ENCODE results near the gene STAM. TPM values are rescaled to one million over a fixed set of nuclear protein-coding genes. Genes with fewer than 3 reads are reported as not detected.

Gene STAM
- total RNA-seq, 1 donor from 2014 or later: 26.5 TPM

GRCh38 chr10:17647326-17647725, 3.4 kb downstream of the STAM start:
- DNase-seq (ENCODE audit: low spot score): no peak

DNA sequence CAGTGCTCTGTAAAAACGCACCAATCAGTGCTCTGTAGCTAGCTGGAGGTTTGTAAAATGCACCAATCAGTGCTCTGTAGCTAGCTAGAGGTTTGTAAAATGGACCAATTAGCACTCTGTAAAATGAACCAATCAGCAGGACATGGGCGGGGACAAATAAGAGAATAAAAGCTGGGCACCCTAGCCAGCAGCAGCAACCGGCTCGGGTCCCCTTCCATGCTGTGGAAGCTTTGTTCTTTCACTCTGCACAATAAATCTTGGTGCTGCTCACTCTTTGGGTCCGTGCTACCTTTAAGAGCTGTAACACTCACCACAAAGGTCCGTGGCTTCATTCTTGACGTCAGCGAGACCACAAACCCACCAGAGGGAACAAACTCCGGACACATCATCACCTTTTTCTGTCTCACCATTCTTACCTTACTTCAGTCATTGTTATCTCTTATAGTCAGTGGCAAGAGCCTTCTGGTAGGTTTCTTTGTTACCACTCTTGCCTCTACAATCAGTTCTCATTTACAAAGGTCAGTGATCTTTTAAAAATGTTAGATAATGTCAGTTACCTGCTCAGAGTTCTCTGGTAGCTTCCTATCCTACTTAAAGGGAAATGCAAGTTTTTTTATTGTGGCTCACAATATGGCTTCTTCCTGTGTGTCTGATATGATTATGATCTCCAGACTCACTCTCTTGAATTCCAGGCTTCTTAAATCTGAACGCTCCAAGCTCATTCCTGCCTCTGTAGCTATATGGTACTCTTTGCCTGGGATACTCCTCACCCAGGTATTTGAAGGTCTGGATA, 4.5 kb downstream of the STAM start:
- no peak for DNase-seq (ENCODE audit: low spot score)

- DNase-seq (ENCODE audit: low spot score): no peak
These were observed 5.1 kb downstream of the STAM start for GRCh38 chr10:17649052-17649451.

DNA sequence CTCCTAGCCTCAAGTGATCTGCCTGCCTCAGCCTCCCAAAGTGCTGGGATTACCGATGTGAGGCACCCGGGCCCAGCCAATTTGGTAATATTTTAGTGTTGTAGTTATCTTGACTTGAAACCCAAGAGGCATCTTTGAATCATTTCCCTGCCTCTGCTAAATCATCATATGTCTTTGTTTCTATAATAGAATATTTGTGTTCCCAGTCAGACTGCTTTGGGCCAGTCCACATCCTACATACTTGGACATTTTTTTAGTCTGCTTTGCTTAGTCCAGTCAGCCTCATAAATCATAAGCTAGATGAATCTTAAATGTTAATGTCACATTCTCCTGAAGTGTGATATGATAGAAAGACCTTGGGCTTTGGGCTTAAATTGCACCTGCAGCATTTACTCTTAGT, 5.9 kb downstream of the STAM start:
- no peak for DNase-seq (ENCODE audit: low spot score)

DNA sequence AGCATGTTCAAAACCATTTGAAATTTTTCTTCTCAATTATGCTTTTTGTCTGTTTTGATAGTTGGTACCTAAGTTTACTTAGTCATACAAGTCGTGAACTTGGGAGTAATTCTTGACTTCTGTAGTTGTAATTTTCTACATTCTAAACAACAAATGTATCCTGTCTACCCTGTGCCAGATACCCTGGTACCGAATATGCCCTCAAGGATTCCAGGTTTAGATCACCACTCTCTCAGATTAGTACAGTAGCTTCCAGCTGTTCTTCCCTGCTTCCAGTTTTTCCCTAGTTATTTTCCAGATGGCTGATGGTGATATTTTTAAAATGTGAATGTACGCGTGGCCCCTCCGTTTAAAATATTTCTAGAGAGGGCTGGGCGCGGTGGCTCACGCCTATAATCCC, 6.5 kb downstream of the STAM start:
- no peak for DNase-seq (ENCODE audit: low spot score)

DNA sequence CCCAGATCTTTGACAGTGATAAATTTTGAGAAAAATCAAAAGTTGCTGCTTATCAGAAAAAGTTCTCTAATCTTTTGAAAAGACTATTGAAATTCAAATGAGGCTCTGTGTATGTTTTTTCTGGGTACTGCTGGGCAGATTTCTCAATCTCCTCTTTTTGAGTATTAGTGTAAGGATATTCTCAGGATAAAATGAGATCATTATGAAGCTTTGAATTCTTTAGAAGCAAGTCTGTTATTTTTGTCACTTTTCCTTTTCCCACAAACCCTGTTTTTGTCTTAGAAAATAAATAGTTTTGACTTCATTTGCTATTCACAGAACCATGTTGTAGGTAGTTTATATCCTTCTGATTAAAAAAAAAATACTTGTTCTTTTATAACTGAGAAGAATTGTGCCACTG, 7.9 kb downstream of the STAM start:
- DNase-seq (ENCODE audit: low spot score): no peak

DNA sequence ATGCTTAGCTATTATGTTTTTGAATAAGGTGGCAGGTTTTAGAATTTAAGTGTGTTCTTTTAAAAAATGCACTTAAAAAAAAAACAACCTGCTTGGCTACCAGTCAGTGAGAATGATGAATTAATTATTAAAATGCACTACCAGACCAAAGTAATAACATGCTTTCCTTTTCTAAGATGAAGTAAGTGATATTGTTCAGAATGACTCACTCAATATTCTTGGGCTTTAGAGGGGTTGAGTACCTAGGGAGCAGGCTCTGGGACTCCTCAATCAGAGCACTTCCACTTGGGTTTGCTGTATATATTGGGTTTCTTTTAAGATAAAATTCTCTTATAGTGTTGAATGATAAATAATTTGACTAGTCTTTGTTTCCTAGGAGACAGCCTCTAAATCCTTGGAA, 8.6 kb downstream of the STAM start:
- DNase-seq (ENCODE audit: low spot score): no peak

DNA sequence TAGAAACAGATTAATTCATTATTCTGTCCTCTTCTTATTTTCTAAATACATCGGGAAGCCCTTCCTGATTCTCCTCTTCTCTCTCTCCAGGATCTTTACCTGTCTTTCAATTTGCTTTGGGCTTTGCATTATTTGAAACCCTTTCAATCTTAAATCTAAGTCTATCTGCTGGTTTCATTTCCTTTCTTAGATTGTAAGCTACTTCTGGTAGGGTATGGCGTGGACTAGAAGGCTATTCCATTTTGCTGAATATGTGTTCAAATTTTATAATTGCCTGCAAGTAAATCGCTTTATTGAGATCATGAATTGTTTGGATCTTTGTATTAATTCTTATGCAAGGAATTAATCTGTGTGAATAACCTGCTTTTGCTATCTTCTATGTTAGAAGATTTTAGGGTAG, 11.1 kb downstream of the STAM start:
- DNase-seq (ENCODE audit: low spot score): no peak

DNA sequence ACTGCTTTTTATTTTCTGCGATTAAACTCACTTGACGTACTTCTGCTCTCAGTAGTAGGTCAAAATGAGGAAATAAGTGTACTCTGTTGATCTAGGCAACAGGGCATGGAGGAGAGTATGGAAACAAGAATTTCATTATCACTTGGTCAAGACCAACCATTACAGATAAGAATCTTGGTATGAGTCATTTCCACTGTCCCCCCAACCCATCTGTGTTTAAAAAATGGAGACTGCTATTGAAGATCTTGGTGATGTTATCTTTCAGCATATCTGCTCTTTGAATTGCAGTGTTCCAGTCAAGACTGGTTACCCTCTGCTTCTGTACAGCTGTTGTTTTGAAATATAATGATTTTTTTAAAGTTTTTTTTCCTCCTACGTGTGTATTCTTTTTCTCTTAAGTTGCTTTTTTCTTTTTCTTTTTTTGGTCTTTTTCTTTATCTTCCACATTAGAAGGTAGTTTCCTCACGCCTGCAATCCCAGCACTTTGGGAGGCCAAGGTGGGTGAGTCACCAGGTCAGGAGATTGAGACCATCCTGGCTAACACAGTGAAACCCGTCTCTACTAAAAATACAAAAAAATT, 11.7 kb downstream of the STAM start:
- no peak for DNase-seq (ENCODE audit: low spot score)

DNA sequence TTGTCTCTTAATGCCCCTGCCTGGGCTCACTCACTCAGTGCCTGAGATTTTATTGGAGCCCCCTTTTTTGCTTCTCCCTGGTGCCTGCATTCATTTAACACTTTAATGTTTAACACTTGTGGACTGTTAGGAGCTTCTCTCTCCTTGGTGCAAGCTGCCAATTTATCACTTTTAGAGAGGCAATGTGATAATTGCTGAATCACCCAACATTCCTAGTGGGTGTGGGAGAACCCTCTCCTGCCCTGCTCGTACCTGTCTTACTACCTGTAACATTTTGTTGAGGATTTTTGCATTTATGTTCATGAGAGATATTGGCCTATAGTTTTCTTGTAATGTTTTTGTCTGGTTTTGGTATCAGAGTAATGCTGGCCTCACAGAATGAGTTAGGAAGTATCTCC, 13.2 kb downstream of the STAM start:
- DNase-seq (ENCODE audit: low spot score): no peak

DNA sequence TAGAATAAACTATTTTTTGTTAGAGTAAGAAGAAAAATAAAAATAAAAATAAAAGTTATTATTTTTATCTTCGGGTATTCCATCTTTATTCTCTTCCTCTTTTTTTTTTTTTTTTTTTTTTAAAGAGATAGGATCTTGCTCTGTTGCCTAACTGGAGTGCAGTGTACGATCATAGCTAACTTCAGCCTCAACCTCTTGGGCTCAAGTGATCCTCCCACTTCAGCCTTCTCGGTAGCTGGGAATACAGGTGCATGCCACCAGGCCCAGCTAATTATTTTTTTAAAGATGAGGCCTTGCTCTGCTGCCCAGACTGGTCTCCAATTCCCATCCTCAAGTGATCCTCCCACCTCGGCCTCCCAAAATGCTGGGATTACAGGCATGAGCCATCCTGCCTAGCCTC, 15.4 kb downstream of the STAM start:
- no peak for DNase-seq (ENCODE audit: low spot score)

- no peak for DNase-seq (ENCODE audit: low spot score)
These were observed 17.0 kb downstream of the STAM start for GRCh38 chr10:17660921-17661320.

DNA sequence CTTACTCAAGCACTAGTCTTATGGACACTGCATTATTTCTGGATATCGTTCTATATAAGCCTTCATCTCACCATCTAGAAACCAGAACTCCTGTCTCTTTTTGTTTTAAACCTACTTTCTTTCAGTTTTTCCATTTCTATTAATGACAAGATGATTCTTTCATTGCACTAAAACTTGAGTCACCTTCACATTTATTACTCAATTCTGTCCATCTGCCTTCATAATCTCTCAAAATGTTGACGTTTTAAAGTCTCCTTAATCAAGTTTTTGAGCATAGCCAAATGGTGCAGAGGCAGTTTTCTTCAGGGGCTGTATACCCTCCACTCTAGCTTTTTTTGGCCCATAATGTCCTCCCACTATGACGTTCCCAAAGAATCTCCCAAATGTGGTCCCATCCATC, 17.6 kb downstream of the STAM start:
- DNase-seq (ENCODE audit: low spot score): no peak

GRCh38 chr10:17662193-17663138, 18.5 kb downstream of the STAM start:
- DNase-seq (ENCODE audit: low spot score): no peak

- DNase-seq (ENCODE audit: low spot score): no peak
These were observed 19.5 kb downstream of the STAM start for GRCh38 chr10:17663450-17663849.

DNA sequence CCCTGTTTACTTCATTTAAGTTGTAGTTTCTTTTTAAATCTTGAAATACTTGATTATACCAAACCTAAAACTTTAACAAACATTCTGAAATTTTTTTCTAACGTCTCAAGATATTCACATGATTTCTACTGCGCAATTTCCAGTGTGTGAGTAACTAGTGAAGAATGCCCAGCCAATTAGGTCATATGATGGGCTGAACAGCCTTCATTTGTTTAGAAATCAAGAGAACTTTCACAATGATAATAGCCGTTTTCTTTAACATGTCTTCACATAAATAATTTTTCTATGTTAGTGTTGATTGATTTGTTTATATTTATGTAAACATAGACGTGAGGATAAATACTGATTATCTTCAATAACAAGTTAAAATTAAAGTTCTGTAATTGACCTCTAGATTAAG, 21.8 kb downstream of the STAM start:
- DNase-seq (ENCODE audit: low spot score): no peak

- no peak for DNase-seq (ENCODE audit: low spot score)
These were observed 24.7 kb downstream of the STAM start for GRCh38 chr10:17668435-17669184.

- DNase-seq (ENCODE audit: low spot score): no peak
These were observed 25.4 kb downstream of the STAM start for GRCh38 chr10:17669185-17669872.

GRCh38 chr10:17671307-17671706, 27.4 kb downstream of the STAM start:
- no peak for DNase-seq (ENCODE audit: low spot score)

- DNase-seq (ENCODE audit: low spot score): no peak
These were observed 29.6 kb downstream of the STAM start for GRCh38 chr10:17673471-17674061.
